Measurements from ENCODE around the gene TTC34.
"Not testable (repeated sequence)": the region's sequence is repeated elsewhere in the genome, so short reads cannot be mapped to it uniquely, and the experiment has no call there.

The TTC34 gene

GRCh38 chr1:2627746-2628145 is 173.7 kb downstream of the TTC34 start:
- Histone ChIP-seq H3K4me2 (ENCODE audit: low read length) (no peak overlapping the region), H3K4me1 (ENCODE audit: insufficient read depth, low read length, severe bottlenecking) (no peaks in the 10 kb centered on the region), H4K20me1 (ENCODE audit: insufficient read depth, low read length) (no peaks in the 10 kb centered on the region), H3K27ac (ENCODE audit: low read depth, low read length, poor library complexity, severe bottlenecking) (no peak overlapping the region), H3F3A (ENCODE audit: insufficient read depth, low read length) (no peaks in the 10 kb centered on the region), H3K27me3 (ENCODE audit: insufficient read depth, low read length) (no peaks in the 10 kb centered on the region), H3K9me2 (ENCODE audit: low read depth, low read length) (no peaks in the 10 kb centered on the region), H3K36me3 (ENCODE audit: insufficient read depth, low read length) (no peaks in the 10 kb centered on the region), H3K79me2 (ENCODE audit: insufficient read depth, low read length) (no peaks in the 10 kb centered on the region), H3K4me3 (ENCODE audit: low read depth, low read length, poor library complexity, severe bottlenecking) (no peak overlapping the region), H3K9me3 (ENCODE audit: low read length) (no peaks in the 10 kb centered on the region), H2AFZ (ENCODE audit: low read length) (no peak overlapping the region), H3K9ac (ENCODE audit: low read length) (no peak overlapping the region)
- TF ChIP-seq CTCF (IDR thresholded peaks at IDR 0.05; ENCODE audit: low read length) (no peak), EZH2 (IDR thresholded peaks at IDR 0.05; ENCODE audit: borderline replicate concordance, low read length) (no peak)

- H3K4me2 ChIP-seq (ENCODE audit: low read length); H3F3A ChIP-seq (ENCODE audit: insufficient read depth, low read length); H3K4me3 ChIP-seq (ENCODE audit: low read depth, low read length, poor library complexity, severe bottlenecking); H3K27ac ChIP-seq (ENCODE audit: low read depth, low read length, poor library complexity, severe bottlenecking); H2AFZ ChIP-seq (ENCODE audit: low read length); H3K9me2 ChIP-seq (ENCODE audit: low read depth, low read length); H3K9ac ChIP-seq (ENCODE audit: low read length); H3K36me3 ChIP-seq (ENCODE audit: insufficient read depth, low read length); H3K9me3 ChIP-seq (ENCODE audit: low read length); H4K20me1 ChIP-seq (ENCODE audit: insufficient read depth, low read length); H3K79me2 ChIP-seq (ENCODE audit: insufficient read depth, low read length); H3K4me1 ChIP-seq (ENCODE audit: insufficient read depth, low read length, severe bottlenecking); H3K27me3 ChIP-seq (ENCODE audit: insufficient read depth, low read length): not testable (repeated sequence)
Observed at GRCh38 chr1:2625748-2626147, 175.7 kb downstream of the TTC34 start.

- H3K27me3 ChIP-seq (ENCODE audit: insufficient read depth, low read length) = no peaks in the 10 kb centered on the region; the same call in 1 of the 2 replicates
- H3K9me3 ChIP-seq (ENCODE audit: low read length) = no peaks in the 10 kb centered on the region
- no peak overlapping the region for H3K27ac ChIP-seq (ENCODE audit: low read depth, low read length, poor library complexity, severe bottlenecking)
- H3F3A ChIP-seq (ENCODE audit: insufficient read depth, low read length) = no peaks in the 10 kb centered on the region
- H3K36me3 ChIP-seq (ENCODE audit: insufficient read depth, low read length) = no peaks in the 10 kb centered on the region
- TF ChIP-seq EZH2 (IDR thresholded peaks at IDR 0.05; ENCODE audit: borderline replicate concordance, low read length) (no peak), CTCF (IDR thresholded peaks at IDR 0.05; ENCODE audit: low read length) (no peak)
- H3K4me3 ChIP-seq (ENCODE audit: low read depth, low read length, poor library complexity, severe bottlenecking) = no peak overlapping the region
- H3K9me2 ChIP-seq (ENCODE audit: low read depth, low read length) = no peaks in the 10 kb centered on the region
- H2AFZ ChIP-seq (ENCODE audit: low read length) = no peak overlapping the region
- H3K4me1 ChIP-seq (ENCODE audit: insufficient read depth, low read length, severe bottlenecking) = no peaks in the 10 kb centered on the region
- no peaks in the 10 kb centered on the region for H3K79me2 ChIP-seq (ENCODE audit: insufficient read depth, low read length)
- H3K9ac ChIP-seq (ENCODE audit: low read length) = no peak overlapping the region
- no peak overlapping the region for H3K4me2 ChIP-seq (ENCODE audit: low read length)
- H4K20me1 ChIP-seq (ENCODE audit: insufficient read depth, low read length) = no peaks in the 10 kb centered on the region
Observed at GRCh38 chr1:2625311-2625710, 176.2 kb downstream of the TTC34 start.

- Histone ChIP-seq H3K9me2 (ENCODE audit: low read depth, low read length) (no peaks in the 10 kb centered on the region), H2AFZ (ENCODE audit: low read length) (no peak overlapping the region), H3K27me3 (ENCODE audit: insufficient read depth, low read length) (no peaks in the 10 kb centered on the region; the same call in 1 of the 2 replicates), H3K9me3 (ENCODE audit: low read length) (no peaks in the 10 kb centered on the region), H3K4me1 (ENCODE audit: insufficient read depth, low read length, severe bottlenecking) (no peaks in the 10 kb centered on the region), H3K4me2 (ENCODE audit: low read length) (no peak overlapping the region), H4K20me1 (ENCODE audit: insufficient read depth, low read length) (no peaks in the 10 kb centered on the region), H3K36me3 (ENCODE audit: insufficient read depth, low read length) (no peaks in the 10 kb centered on the region), H3F3A (ENCODE audit: insufficient read depth, low read length) (no peaks in the 10 kb centered on the region), H3K27ac (ENCODE audit: low read depth, low read length, poor library complexity, severe bottlenecking) (no peak overlapping the region), H3K79me2 (ENCODE audit: insufficient read depth, low read length) (no peaks in the 10 kb centered on the region), H3K9ac (ENCODE audit: low read length) (no peak overlapping the region), H3K4me3 (ENCODE audit: low read depth, low read length, poor library complexity, severe bottlenecking) (no peak overlapping the region)
- no peak for TF ChIP-seq CTCF (IDR thresholded peaks at IDR 0.05; ENCODE audit: low read length)
- no peak for TF ChIP-seq EZH2 (IDR thresholded peaks at IDR 0.05; ENCODE audit: borderline replicate concordance, low read length)
Observed at GRCh38 chr1:2624735-2625300, 176.7 kb downstream of the TTC34 start.
